PC-9 (cell line): Measurements from ENCODE around the gene RELCH. TPM values are rescaled to one million over a fixed set of nuclear protein-coding genes. Genes with fewer than 3 reads are reported as not detected.

Experiments
- BruUV-seq: library from RNA; stranded (reverse); fragments of 400-500 nt; replicated peaks from 2 replicates; lab custom pipeline; 2021; lab: Mats Ljungman, UMichigan
- CTCF ChIA-PET: fragments of 300-600 bp; sonication (Branson Sonifier 250); formaldehyde crosslinking; loops from one replicate; lab custom pipeline; 2022; ENCODE audit warnings: antibody characterized with exemption; lab: Charles Lee
- POLR2A ChIA-PET: fragments of 300-600 bp; sonication (Branson Sonifier 250); formaldehyde crosslinking; loops from one replicate; lab custom pipeline; 2022; ENCODE audit warnings: antibody characterized with exemption; ENCODE audit not compliant: unreplicated experiment; lab: Charles Lee
- DNase-seq, 2 experiments: peaks; one replicate each; pipeline versions ENCODE4 v3.0.0 to v3.0.0-alpha.2; 2015 to 2022; ENCODE audit warnings: mixed read lengths in 1 of 2
- H2AFZ ChIP-seq: fragments of 200-600 bp; sonication (generic); 2 replicates; pipeline ENCODE4 v1.8.1; 2017; ENCODE audit warnings: antibody characterized with exemption
- H3F3A ChIP-seq: fragments of 200-600 bp; sonication (generic); 2 replicates; pipeline ENCODE4 v1.8.1; 2017; ENCODE audit warnings: antibody characterized with exemption, mild to moderate bottlenecking, low read depth; ENCODE audit not compliant: insufficient read depth
- H3K27ac ChIP-seq: fragments of 200-600 bp; sonication (generic); 2 replicates; pipeline ENCODE4 v1.6.1; 2016; ENCODE audit warnings: mixed run types
- H3K27me3 ChIP-seq: fragments of 200-600 bp; sonication (generic); 2 replicates; pipeline ENCODE4 v1.6.1; 2016; ENCODE audit warnings: low read depth, mixed run types; ENCODE audit not compliant: insufficient read depth
- H3K36me3 ChIP-seq: fragments of 200-600 bp; sonication (generic); 2 replicates; pipeline ENCODE4 v1.6.1; 2016; ENCODE audit warnings: low read depth, mixed run types
- H3K4me1 ChIP-seq: fragments of 200-600 bp; sonication (generic); replicated peaks from 2 replicates; pipeline ENCODE4 v1.6.1; 2016; ENCODE audit warnings: mixed run types; ENCODE audit not compliant: insufficient read depth
- H3K4me2 ChIP-seq: fragments of 200-600 bp; sonication (generic); 2 replicates; pipeline ENCODE4 v1.6.1; 2017; ENCODE audit warnings: mixed run types
- H3K4me3 ChIP-seq: fragments of 200-600 bp; sonication (generic); 2 replicates; pipeline ENCODE4 v1.6.1; 2016; ENCODE audit warnings: mixed run types
- H3K79me2 ChIP-seq: fragments of 200-600 bp; sonication (generic); 2 replicates; pipeline ENCODE4 v1.6.1; 2017; ENCODE audit warnings: low read depth, mixed run types
- H3K9me2 ChIP-seq: fragments of 200-600 bp; sonication (generic); 2 replicates; pipeline ENCODE4 v1.8.1; 2017; ENCODE audit warnings: mild to moderate bottlenecking; ENCODE audit not compliant: insufficient read depth
- H3K9me3 ChIP-seq: fragments of 200-600 bp; sonication (generic); 2 replicates; pipeline ENCODE4 v1.8.1; 2016; ENCODE audit warnings: low read depth; ENCODE audit not compliant: insufficient read depth
- H4K20me1 ChIP-seq: fragments of 200-600 bp; sonication (generic); 2 replicates; pipeline ENCODE4 v1.8.1; 2017; ENCODE audit not compliant: insufficient read depth
- EZH2 ChIP-seq: fragments of 200-600 bp; sonication (generic); IDR thresholded peaks from 2 replicates; pipeline ENCODE4 v1.8.0; 2017; ENCODE audit warnings: antibody characterized with exemption, low read depth
- intact Hi-C: fragments of 100-400 bp; cut with micrococcal nuclease; formaldehyde crosslinking; loops from one replicate; pipeline ENCODE4 v1.10.0; 2022; ENCODE audit not compliant: unreplicated experiment
- total RNA-seq: library from RNA; stranded (reverse); gene quantifications from 2 replicates; pipeline ENCODE4 v1.2.3, GENCODE V29; 2021
- TF ChIP-seq, protein P1 (sequence below): fragments of 200-600 bp; sonication (generic); conservative IDR thresholded peaks from 2 replicates; pipeline ENCODE4 v1.6.1; 2017; ENCODE audit warnings: mixed run types, antibody characterized with exemption, mild to moderate bottlenecking, moderate library complexity

RELCH gene
- total RNA-seq, 1 experiment from 2014 or later = 20.1 TPM

DNA sequence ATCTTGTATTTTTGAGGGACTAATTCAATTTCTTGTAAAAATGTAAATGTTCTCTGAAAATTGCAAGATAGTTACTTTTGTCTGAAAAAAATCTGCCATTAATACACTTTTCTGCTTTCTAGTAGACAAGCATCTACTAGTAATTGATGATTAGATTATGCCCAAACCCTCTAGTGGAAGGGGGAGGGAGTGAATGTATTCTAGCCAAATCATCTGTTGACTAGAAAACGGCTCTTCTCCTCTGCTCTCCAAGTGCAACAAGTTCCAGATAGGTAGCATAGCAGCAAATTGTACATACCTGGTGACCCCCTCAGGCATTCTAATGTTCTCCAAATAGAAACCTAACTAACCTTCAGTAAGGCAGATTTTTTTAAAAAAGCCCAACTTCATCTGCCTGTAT, 58.6 kb downstream of the RELCH start:
- Histone ChIP-seq H3K4me3 (no peak overlapping the region), H2AFZ (no peak overlapping the region), H3K4me1 (no peaks in the 10 kb centered on the region), H3K27me3 (no peaks in the 10 kb centered on the region), H3K9me3 (no peaks in the 10 kb centered on the region), H3K9me2 (no peaks in the 10 kb centered on the region), H3K27ac (no peak overlapping the region), H3K4me2 (no peak overlapping the region), H3K36me3 (0 out of 2 replicates have a peak, but pooled peaks cover 8% of the 10 kb centered on the region), H4K20me1 (no peaks in the 10 kb centered on the region), H3K79me2 (no peaks in the 10 kb centered on the region), H3F3A (peaks cover 4% of the 10 kb centered on the region; the same call in 1 of the 2 replicates)
- CTCF ChIA-PET = no interaction called here
- BruUV-seq = no TSS peak
- no peak for DNase-seq
- POLR2A ChIA-PET = no interaction called here
- intact Hi-C loops = no loop called here
- TF ChIP-seq, protein P1, sequence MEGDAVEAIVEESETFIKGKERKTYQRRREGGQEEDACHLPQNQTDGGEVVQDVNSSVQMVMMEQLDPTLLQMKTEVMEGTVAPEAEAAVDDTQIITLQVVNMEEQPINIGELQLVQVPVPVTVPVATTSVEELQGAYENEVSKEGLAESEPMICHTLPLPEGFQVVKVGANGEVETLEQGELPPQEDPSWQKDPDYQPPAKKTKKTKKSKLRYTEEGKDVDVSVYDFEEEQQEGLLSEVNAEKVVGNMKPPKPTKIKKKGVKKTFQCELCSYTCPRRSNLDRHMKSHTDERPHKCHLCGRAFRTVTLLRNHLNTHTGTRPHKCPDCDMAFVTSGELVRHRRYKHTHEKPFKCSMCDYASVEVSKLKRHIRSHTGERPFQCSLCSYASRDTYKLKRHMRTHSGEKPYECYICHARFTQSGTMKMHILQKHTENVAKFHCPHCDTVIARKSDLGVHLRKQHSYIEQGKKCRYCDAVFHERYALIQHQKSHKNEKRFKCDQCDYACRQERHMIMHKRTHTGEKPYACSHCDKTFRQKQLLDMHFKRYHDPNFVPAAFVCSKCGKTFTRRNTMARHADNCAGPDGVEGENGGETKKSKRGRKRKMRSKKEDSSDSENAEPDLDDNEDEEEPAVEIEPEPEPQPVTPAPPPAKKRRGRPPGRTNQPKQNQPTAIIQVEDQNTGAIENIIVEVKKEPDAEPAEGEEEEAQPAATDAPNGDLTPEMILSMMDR = 0 out of 2 replicates have a peak, but pooled peaks have one; percentile 18
- TF ChIP-seq EZH2 = no peak

DNA sequence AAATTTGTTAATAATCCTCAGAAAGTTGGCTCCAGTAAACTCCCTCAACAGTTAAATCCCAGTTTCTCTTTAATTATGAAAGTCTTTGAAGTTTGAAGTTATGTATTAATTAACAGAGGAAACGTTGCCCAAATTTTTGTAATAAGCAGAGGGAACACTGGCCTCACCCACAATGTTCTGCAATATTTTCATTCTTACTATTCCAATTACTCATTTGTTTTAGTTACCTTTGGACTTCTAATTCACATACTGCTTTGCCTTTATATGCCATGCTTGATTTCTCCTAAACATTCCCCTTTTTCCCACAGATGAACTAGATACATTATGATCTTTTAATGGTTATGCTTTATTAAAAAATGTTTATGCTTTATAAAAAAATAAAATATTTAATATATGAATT, 61.3 kb downstream of the RELCH start:
- Histone ChIP-seq H3K4me2 (no peak overlapping the region), H3K4me3 (no peak overlapping the region), H3K79me2 (no peaks in the 10 kb centered on the region), H4K20me1 (no peaks in the 10 kb centered on the region), H3F3A (peaks cover 4% of the 10 kb centered on the region; the same call in 1 of the 2 replicates), H3K36me3 (0 out of 2 replicates have a peak, but pooled peaks cover 15% of the 10 kb centered on the region), H3K27me3 (no peaks in the 10 kb centered on the region), H3K9me3 (no peaks in the 10 kb centered on the region), H3K4me1 (no peaks in the 10 kb centered on the region), H3K27ac (no peak overlapping the region), H3K9me2 (no peaks in the 10 kb centered on the region), H2AFZ (no peak overlapping the region)
- intact Hi-C loops = no loop called here
- no peak for TF ChIP-seq EZH2
- no peak for DNase-seq
- ChIA-PET CTCF (no interaction called here), POLR2A (no interaction called here)
- no TSS peak for BruUV-seq

GRCh38 chr18:62249478-62250097, 62.5 kb downstream of the RELCH start:
- ChIA-PET CTCF (interaction anchor here (0.7 kb wide), 1 partner anchor 70 kb away, joined by 3 read pairs; no protein-coding TSS in a partner anchor), POLR2A (no interaction called here)
- H3K79me2 ChIP-seq = no peaks in the 10 kb centered on the region
- H3F3A ChIP-seq = peaks cover 4% of the 10 kb centered on the region; the same call in 1 of the 2 replicates
- H2AFZ ChIP-seq = no peak overlapping the region
- TF ChIP-seq, protein P1 = peak; percentile 79
- no peak for TF ChIP-seq EZH2
- intact Hi-C loops = loop anchor here (1.0 kb wide), 1 partner anchor 66 kb away; no protein-coding TSS in a partner anchor
- no TSS peak for BruUV-seq
- H3K4me2 ChIP-seq = no peak overlapping the region
- H3K9me2 ChIP-seq = no peaks in the 10 kb centered on the region; the same call in 1 of the 2 replicates
- H3K9me3 ChIP-seq = no peaks in the 10 kb centered on the region
- 0 out of 2 replicates have a peak, but pooled peaks cover 13% of the 10 kb centered on the region for H3K36me3 ChIP-seq
- no peaks in the 10 kb centered on the region for H3K4me1 ChIP-seq
- H3K4me3 ChIP-seq = no peak overlapping the region
- H4K20me1 ChIP-seq = no peaks in the 10 kb centered on the region
- no peaks in the 10 kb centered on the region for H3K27me3 ChIP-seq
- peak; percentile 40 to 63 for DNase-seq
- H3K27ac ChIP-seq = no peak overlapping the region
